ENCODE data around the gene ATIC. TPM values are rescaled to one million over a fixed set of nuclear protein-coding genes. Genes with fewer than 3 reads are reported as not detected.

The ATIC gene
- total RNA-seq, 1 experiment from 2014 or later, result 295 TPM

DNA sequence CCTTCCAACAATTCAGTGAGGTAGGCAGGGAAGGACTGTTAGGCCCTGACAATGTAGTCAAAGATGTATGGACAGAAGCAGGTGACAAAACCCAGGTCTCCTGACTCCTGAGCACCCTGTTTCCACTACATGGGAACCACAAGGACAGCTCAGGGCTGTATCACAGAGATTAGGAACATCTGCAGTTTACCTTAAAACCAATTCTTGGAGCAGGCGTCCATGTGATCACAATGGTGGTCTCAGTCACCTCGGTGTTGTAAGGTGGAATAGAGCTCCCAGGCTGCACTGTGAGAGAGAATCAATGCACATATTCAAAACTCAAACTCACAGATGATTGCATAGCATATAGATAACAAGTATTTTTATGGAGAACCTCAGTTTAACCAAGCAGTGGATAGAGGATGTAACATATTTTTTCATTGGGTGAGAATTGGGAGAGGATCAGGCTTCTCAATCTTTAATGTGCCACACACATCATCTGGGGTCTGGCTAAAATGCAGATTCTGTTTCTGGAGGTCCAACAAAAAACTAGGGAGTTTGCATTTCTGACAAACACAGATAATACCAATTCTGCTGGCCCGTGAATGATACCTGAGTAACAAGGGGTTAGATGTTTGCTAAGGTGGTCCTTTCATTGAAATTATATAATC, 87.3 kb downstream of the ATIC start:
- Mint-ChIP-seq H3K36me3 (ENCODE audit: insufficient read depth in 1 of 3, low read depth in 3 of 3) (peaks cover 0 to 14% (median 4%) of the 10 kb centered on the region in 3 experiments; a peak in 4 of 7 replicates), H3K9me3 (no peaks in the 10 kb centered on the region), H3K27me3 (ENCODE audit: low read depth) (no peaks in the 10 kb centered on the region), H3K4me1 (peaks cover 15 to 23% of the 10 kb centered on the region in 2 experiments), H3K27ac (no peak overlapping the region; a peak in 1 of 7 replicates), H3K4me3 (no peak overlapping the region)
- H3K79me2 ChIP-seq (ENCODE audit: insufficient read depth, low read length), result no peaks in the 10 kb centered on the region
- H3K4me1 ChIP-seq (ENCODE audit: insufficient read depth, low read length), result no peaks in the 10 kb centered on the region; the same call in 1 of the 2 replicates
- H3K27ac ChIP-seq (ENCODE audit: insufficient read length, low read depth, low read length), result no peak overlapping the region
- H2AK5ac ChIP-seq (ENCODE audit: insufficient read length, low read length), result no peak overlapping the region
- no peak overlapping the region for H3K4me2 ChIP-seq (ENCODE audit: insufficient read depth, insufficient read length, low read length)
- H2BK5ac ChIP-seq (ENCODE audit: insufficient read length, low read length), result no peak overlapping the region
- no peak for DNase-seq
- TF ChIP-seq, protein P1, sequence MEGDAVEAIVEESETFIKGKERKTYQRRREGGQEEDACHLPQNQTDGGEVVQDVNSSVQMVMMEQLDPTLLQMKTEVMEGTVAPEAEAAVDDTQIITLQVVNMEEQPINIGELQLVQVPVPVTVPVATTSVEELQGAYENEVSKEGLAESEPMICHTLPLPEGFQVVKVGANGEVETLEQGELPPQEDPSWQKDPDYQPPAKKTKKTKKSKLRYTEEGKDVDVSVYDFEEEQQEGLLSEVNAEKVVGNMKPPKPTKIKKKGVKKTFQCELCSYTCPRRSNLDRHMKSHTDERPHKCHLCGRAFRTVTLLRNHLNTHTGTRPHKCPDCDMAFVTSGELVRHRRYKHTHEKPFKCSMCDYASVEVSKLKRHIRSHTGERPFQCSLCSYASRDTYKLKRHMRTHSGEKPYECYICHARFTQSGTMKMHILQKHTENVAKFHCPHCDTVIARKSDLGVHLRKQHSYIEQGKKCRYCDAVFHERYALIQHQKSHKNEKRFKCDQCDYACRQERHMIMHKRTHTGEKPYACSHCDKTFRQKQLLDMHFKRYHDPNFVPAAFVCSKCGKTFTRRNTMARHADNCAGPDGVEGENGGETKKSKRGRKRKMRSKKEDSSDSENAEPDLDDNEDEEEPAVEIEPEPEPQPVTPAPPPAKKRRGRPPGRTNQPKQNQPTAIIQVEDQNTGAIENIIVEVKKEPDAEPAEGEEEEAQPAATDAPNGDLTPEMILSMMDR (conservative IDR thresholded peaks at IDR 0.05), result no peak
- H4K91ac ChIP-seq (ENCODE audit: insufficient read length, low read depth, low read length), result no peak overlapping the region
- no peaks in the 10 kb centered on the region for H3K9me3 ChIP-seq (ENCODE audit: control insufficient read depth, low read depth, low read length)
- no peak overlapping the region for H2AFZ ChIP-seq (ENCODE audit: low read length)
- H3K23me2 ChIP-seq (ENCODE audit: insufficient read length, low read depth, low read length, poor library complexity, severe bottlenecking), result no peaks in the 10 kb centered on the region
- H3T11ph ChIP-seq (ENCODE audit: low read length), result no peak overlapping the region
- H3K56ac ChIP-seq (ENCODE audit: insufficient read length, low read depth, low read length), result no peak overlapping the region
- H2BK20ac ChIP-seq (ENCODE audit: low read depth, low read length, poor library complexity, severe bottlenecking), result no peak overlapping the region
- no peak overlapping the region for H4K8ac ChIP-seq (replicated peaks; ENCODE audit: insufficient read length, low read depth, low read length)
- WGBS (ENCODE audit: extremely low coverage, insufficient read length, low lambda C conversion rate), result no CpG with 5 or more reads among the region's 3 CpGs
- H4K20me1 ChIP-seq (ENCODE audit: control insufficient read depth, insufficient read depth, insufficient read length), result no peaks in the 10 kb centered on the region
- no peak overlapping the region for H2BK15ac ChIP-seq (ENCODE audit: low read depth, low read length)
- H2BK120ac ChIP-seq (ENCODE audit: low read depth, low read length, poor library complexity, severe bottlenecking), result no peak overlapping the region
- no peak overlapping the region for H3K14ac ChIP-seq (ENCODE audit: insufficient read depth, low read length)
- no peak overlapping the region for H3K18ac ChIP-seq (ENCODE audit: insufficient read length, low read depth, low read length)
- H3K23ac ChIP-seq (ENCODE audit: insufficient read length, low read depth, low read length), result no peak overlapping the region
- no peak overlapping the region for H3K4ac ChIP-seq (ENCODE audit: low read depth, low read length)
- no peak overlapping the region for H4K5ac ChIP-seq (ENCODE audit: insufficient read length, low read depth, low read length)
- H3K27me3 ChIP-seq (ENCODE audit: insufficient read depth, low read length), result no peaks in the 10 kb centered on the region
- H3K9ac ChIP-seq (ENCODE audit: extremely low read depth, insufficient read length, low read length), result no peak overlapping the region
- no peaks in the 10 kb centered on the region for H3K79me1 ChIP-seq (ENCODE audit: insufficient read depth, low read depth, low read length, poor library complexity, severe bottlenecking)
- no peak overlapping the region for H2BK12ac ChIP-seq (ENCODE audit: insufficient read length, low read depth, low read length)

Other genes with a start within 250 kb of the ATIC start
- 0.02 TPM in 1 of 2 replicates, not detected in the other for gene ABCA12, start 173.4 kb upstream of the ATIC start, total RNA-seq (2021)
- gene FN1, start 124.0 kb downstream of the ATIC start, total RNA-seq (2021), result 56.0 and 61.3 TPM in 2 replicates

Data from H9 (cell line).